Vagina (tissue), 2 donors: ENCODE data around the gene RBM19.

ENCODE experiments used
- CTCF ChIP-seq, 3 experiments: fragments of 450-650 bp in 2 of 3; fragments of 200-600 bp in 1 of 3; sonication (generic) in 1 of 3; IDR thresholded peaks; one replicate each; pipeline ENCODE4 v1.5.1; 2017 to 2019; ENCODE audit warnings: antibody characterized with exemption in 3 of 3, mild to moderate bottlenecking in 2 of 3, moderate library complexity in 2 of 3
- POLR2AphosphoS5 ChIP-seq, 2 donors: sonication (generic); formaldehyde crosslinking; IDR thresholded peaks; one replicate each; pipeline ENCODE4 v1.9.0; 2017; ENCODE audit warnings: antibody characterized with exemption in 2 of 2, mild to moderate bottlenecking in 2 of 2, low read depth in 1 of 2; ENCODE audit not compliant: insufficient read depth in 1 of 2

GRCh38 chr12:113820309-113820708, 145.8 kb downstream of the RBM19 start:
- TF ChIP-seq POLR2AphosphoS5 (IDR thresholded peaks at IDR 0.05; ENCODE audit: insufficient read depth in 1 of 2, low read depth in 1 of 2) (no peak), CTCF (IDR thresholded peaks at IDR 0.05) (no peak)
